Transverse colon (tissue), 4 donors: ENCODE measurements around the gene BCORL1.

Experiments
- CTCF ChIP-seq, 5 experiments: fragments of 200-600 bp in 3 of 5; fragments of 450-650 bp in 2 of 5; sonication (generic) in 3 of 5; IDR thresholded peaks; 1 replicate in 2 of 5; 2 replicates in 3 of 5; pipeline ENCODE4 v1.5.1; 2016 to 2017; ENCODE audit warnings: antibody characterized with exemption in 5 of 5, inconsistent platforms in 3 of 5, mild to moderate bottlenecking in 2 of 5, moderate library complexity in 1 of 5
- POLR2AphosphoS5 ChIP-seq, 3 donors: sonication (generic); formaldehyde crosslinking; IDR thresholded peaks; one replicate each; pipeline ENCODE4 v1.6.1; 2016; ENCODE audit warnings: antibody characterized with exemption in 3 of 3

DNA sequence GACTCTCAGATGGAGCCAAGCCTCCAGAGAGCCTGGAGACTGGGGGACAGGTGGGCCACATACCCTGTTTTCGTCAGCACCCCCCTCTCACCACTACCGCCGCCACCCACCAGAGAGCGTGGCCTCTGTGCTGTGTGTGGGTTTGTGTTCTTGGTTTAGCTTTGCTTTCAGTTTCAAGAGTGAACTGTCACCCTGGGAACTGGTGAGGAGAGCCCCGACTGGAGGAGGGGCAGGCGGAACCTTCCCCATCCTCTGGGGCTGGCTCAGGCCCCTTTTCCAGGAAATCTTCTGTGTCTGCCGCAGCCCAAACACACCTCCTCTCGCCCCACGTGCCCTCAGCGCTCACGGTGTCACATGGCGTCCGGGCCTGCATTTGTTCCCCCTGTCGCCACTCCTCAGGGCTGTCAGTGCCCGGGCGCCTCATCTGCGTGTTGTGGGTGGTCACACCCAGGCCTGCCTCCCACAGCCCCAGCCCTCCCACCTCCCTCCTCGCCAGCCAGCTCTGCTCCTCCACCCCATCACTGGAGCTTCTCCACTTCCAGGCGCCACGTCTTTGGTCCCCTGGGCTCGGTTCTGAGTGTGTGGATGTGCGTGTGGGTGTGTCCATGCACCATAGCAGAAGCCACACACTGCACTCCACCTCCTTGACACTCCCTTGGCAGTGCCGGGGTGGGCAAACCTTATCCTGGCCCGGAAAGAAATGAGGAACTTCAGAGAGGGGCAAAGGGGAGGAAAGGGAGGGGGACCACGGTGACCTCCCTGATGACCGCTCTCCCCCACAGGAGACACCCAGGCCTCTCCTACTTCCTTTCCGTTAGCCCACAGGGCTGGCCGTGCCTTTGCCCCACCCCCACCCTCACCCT, 100.0 kb downstream of the BCORL1 start:
- peak in 3 of 5 experiments; percentile 11 to 31 (median 14) for TF ChIP-seq CTCF (IDR thresholded peaks at IDR 0.05)
- TF ChIP-seq POLR2AphosphoS5 (IDR thresholded peaks at IDR 0.05): no peak
